HepG2 (cell line): ENCODE measurements around the gene CLBA1.

Experiments
- CTCF ChIP-seq: sonication (generic); formaldehyde crosslinking; IDR thresholded peaks from 2 replicates; pipeline ENCODE4 v1.5.0; 2020; ENCODE audit warnings: mild to moderate bottlenecking, missing genetic modification reagents, moderate library complexity
- EZH2 ChIP-seq: conservative IDR thresholded peaks from 2 replicates; pipeline ENCODE4 v1.6.1; 2012; ENCODE audit warnings: mild to moderate bottlenecking, low read depth, low read length, moderate library complexity
- HHEX ChIP-seq: IDR thresholded peaks from 2 replicates; pipeline ENCODE4 v1.6.1; 2016; ENCODE audit warnings: control low read depth
- POLR2A ChIP-seq, 2 experiments: IDR thresholded peaks; 2 replicates each; pipeline ENCODE4 v1.6.1; 2011; ENCODE audit warnings: low read depth in 2 of 2, low read length in 2 of 2, mild to moderate bottlenecking in 1 of 2, moderate library complexity in 1 of 2; ENCODE audit not compliant: insufficient read depth in 1 of 2
- POLR2AphosphoS5 ChIP-seq: IDR thresholded peaks from 2 replicates; pipeline ENCODE4 v1.6.1; 2012; ENCODE audit warnings: low read depth, low read length
- STAT5B ChIP-seq: sonication (generic); formaldehyde crosslinking; IDR thresholded peaks from 2 replicates; pipeline ENCODE4 v1.4.0; 2020; ENCODE audit warnings: missing genetic modification reagents
- ZNF510 ChIP-seq: sonication (generic); formaldehyde crosslinking; IDR thresholded peaks from 2 replicates; pipeline ENCODE4 v1.4.0; 2020; ENCODE audit warnings: low read depth, mild to moderate bottlenecking, missing genetic modification reagents
- TF ChIP-seq, protein P1 (sequence below): sonication (generic); formaldehyde crosslinking; IDR thresholded peaks from 2 replicates; pipeline ENCODE4 v1.5.1; 2020; ENCODE audit warnings: mild to moderate bottlenecking, missing genetic modification reagents, moderate library complexity

GRCh38 chr14:104979758-104980610 is 5.6 kb upstream of the CLBA1 start:
- TF ChIP-seq CTCF (no peak), STAT5B (CRISPR knock-in tag) (no peak), HHEX (CRISPR knock-in tag) (no peak), POLR2A (IDR thresholded peaks at IDR 0.05; ENCODE audit: insufficient read depth in 1 of 2, low read depth in 2 of 2, low read length in 2 of 2) (no peak), EZH2 (no peak), POLR2AphosphoS5 (no peak), ZNF510 (CRISPR knock-in tag) (no peak)
- TF ChIP-seq, protein P1, sequence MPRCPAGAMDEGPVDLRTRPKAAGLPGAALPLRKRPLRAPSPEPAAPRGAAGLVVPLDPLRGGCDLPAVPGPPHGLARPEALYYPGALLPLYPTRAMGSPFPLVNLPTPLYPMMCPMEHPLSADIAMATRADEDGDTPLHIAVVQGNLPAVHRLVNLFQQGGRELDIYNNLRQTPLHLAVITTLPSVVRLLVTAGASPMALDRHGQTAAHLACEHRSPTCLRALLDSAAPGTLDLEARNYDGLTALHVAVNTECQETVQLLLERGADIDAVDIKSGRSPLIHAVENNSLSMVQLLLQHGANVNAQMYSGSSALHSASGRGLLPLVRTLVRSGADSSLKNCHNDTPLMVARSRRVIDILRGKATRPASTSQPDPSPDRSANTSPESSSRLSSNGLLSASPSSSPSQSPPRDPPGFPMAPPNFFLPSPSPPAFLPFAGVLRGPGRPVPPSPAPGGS (CRISPR knock-in tag) = no peak
